DMS 273 treated with DMSO at 0.1 percent for 48 hours (cell line): ENCODE results near the gene CBX1.
A peak's percentile ranks its signal among the peaks of the same experiment; 100 is the strongest.

Experiments
- DNase-seq: peaks from one replicate; lab custom pipeline; 2025; lab: John Stamatoyannopoulos, UW

The CBX1 gene

DNA sequence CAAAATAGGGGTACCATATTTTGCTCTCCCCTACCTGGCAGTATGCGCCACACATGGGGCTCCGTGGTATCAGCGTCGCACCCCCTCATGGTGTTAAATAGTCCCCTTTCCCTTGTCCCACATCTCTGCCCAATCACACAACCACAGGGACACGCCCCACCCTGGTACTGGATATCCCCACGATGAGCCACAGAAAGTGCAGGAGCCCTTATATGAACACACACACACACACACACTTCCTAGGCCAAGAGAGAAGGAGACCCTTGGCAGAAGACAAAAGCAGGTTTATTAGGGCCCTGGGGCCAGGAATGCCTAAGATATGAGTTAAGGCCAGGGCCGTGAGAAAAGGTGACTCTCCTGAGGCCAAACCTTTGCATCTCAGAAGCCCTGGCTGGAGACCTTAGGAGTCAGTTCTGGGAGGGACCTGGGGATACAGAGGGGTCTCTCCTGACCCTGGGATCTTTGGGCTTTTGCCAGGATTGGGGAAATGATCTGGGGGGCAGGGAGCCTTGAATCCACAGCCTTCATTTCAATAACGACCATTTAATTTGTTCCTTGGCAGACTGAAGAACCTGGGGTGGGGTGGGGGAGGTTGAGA lies 75.3 kb downstream of the CBX1 start:
- DNase-seq: no peak

DNA sequence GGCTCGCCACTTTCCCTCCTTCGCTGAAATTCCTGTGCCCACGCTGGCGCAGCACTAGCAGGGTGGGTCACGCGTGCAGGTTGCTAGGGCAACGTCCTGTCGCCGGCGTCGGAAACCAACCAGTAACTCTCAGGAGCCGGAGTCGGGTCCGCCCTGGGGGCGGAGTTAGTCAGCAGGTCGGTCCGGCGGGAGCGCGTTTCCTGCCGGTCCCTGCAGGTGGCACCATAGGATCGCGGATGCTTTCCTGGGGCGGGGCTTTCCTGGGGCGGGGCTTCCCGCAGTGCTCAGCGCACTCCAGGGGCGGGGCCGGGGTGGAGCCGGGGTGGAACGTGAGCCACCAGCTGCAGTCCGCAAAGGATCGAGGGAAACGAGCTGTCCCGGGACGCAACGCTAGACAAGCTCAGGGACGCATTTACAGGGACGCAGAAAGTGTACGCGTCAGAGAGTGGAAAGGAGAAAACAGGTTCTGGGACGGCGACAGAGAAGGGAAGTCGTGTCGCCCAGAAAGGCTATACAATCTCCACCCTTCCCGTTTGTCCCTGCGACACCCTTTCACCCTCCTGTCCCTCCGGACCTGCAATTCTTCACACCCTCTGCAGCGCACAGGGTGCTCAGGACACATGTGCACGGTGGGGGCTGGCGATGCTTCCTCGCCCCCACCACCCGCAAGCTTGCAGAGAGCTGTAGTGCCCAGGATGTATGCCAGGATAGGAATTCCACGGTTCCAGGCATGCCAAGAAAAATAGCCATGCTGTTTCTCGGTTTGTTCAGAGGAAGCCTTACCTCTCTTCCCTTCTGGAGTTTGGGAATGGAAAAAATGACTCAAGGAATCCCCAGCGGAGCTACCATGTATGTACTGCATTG lies 76.0 kb downstream of the CBX1 start:
- peak; percentile 93 for DNase-seq

DNA sequence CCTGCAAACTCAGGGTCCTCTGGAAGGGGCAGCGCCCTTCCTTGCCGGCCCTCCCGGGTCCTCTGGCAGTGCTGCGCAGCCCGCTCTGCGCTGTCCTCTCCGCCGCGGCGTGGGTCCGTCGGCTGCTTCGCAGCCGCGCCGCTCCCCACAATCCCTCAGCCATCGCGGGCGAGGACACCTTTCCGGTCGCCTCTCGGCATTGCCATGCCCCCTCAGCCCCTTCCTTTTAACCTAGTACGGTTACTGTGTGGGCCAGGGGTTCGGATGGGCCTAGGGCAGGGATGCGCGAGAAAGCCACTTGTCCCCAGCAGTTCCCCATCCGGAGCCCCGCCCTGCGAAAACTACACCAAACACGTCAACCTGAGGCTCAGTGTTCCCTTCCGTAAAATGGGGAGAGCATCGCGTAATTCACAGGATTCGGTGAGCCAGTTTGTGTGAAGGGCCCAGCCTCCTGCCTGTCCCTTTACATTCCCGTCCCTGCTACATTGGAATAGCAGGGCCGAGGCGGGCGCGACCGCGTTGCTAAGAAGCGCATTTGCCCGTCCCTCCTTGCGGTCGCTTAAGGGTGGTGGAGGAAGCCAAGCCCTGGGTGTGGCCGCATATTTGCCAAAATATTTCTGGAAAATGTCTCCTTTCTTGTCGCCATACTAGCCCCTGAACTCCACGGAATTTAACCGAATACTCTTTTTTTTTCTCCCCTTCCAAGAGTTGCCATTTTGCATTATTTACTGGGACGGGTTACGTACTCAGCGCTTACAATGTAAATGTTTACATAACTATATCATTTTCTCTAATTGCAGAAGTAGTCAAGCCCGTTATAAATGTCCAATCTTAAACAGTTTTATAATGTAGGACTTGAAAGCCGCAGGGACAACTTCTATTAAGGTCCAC lies 76.9 kb downstream of the CBX1 start:
- no peak for DNase-seq

DNA sequence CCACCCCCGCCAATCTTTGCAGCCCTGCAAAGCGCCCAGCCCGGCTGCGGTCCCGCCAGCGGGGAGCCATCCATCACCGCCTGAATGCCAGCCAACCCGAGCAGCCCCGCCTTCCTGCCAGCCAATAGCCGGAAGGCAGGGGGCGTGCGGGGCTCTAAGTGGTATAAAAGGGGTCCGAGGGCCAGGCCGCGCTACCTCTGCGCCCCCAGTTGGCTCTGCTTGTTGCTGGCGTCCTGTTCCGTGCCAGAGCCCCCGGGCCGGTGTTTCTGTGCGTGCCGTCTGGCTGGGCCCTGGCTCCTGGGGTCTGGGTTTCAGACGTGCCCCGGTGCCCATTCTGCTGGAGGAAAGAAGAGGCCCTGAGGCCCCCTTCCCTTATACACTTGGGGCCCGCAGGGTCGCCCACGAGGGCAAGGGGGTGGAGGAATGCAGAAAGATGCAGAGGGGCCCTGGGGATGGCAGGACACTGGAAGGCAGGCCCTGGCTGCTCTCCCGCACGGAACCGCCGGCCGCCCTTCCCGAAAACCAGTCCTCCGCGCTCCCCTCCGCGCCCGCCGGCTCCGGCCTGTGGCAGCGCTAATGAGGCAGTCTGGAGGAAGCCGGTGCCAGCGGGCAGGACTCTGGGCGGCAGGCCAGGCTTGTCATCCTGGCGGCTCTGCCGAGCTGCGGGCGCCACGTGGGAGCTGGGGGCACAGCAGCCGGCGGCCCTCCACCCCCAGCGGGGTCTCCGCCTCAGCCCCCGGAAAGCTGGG lies 77.7 kb downstream of the CBX1 start:
- peak; percentile 78 for DNase-seq

DNA sequence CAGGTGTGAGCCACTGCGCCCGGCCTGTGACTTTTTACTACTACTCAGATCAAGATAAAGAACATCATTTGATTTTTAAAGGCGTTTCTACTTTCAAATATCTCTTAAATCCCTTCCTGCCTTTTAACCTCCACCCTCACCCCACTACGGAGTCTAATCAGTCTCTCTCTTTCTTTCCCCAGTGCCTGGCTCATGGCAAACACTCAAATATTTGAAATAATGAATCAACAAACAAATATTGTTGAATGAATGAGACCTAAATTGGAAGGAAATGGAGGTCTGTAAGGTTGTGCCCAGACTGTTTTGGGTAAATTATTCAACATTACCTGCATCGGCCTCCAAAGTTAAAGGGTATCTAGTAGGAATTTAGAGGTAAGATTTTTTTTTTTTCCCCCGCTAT lies 78.4 kb downstream of the CBX1 start:
- DNase-seq: no peak

DNA sequence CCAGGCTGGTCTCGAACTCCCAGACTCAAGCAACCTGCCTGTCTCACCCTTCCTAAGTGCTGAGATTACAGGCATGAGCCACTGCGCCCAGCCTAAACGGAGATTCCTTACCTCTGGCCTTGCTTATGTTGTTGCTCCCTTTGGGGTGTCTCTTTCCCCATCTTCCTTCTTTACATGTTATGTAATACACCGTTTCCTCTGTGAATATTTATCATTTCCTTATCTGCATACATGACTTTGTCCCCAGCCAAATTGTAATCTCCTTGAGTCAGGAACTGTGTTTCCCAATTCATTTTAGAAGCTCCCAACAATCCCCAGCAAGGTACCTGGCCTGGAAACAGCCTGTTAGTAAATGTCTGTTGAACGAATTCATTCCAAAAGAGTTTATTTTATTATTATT lies 79.3 kb downstream of the CBX1 start:
- DNase-seq: no peak
